Chondrocyte (in vitro differentiated cells): ENCODE results near the gene HDGFL2. TPM values are rescaled to one million over a fixed set of nuclear protein-coding genes. Genes with fewer than 3 reads are reported as not detected.

ENCODE experiments used
- DNase-seq: peaks from one replicate; pipeline ENCODE4 v3.0.0; 2021; ENCODE audit warnings: mixed read lengths, low spot score
- H3K27ac Mint-ChIP-seq: one replicate; pipeline ENCODE4 v1.8.0; 2021; ENCODE audit warnings: mild to moderate bottlenecking, moderate library complexity, mixed read lengths; ENCODE audit not compliant: unreplicated experiment
- H3K27me3 Mint-ChIP-seq: 2 replicates; pipeline ENCODE4 v1.8.0; 2021; ENCODE audit warnings: low read depth, mixed read lengths
- H3K36me3 Mint-ChIP-seq: 2 replicates; pipeline ENCODE4 v1.8.0; 2021; ENCODE audit warnings: low read depth, mixed read lengths
- H3K4me1 Mint-ChIP-seq: 2 replicates; pipeline ENCODE4 v1.8.0; 2021; ENCODE audit warnings: low read depth, mild to moderate bottlenecking, mixed read lengths
- H3K4me3 Mint-ChIP-seq: one replicate; pipeline ENCODE4 v1.8.0; 2021; ENCODE audit warnings: mild to moderate bottlenecking, moderate library complexity, mixed read lengths; ENCODE audit not compliant: unreplicated experiment
- H3K9me3 Mint-ChIP-seq: 2 replicates; pipeline ENCODE4 v1.8.0; 2021; ENCODE audit warnings: low read depth, mixed read lengths
- CTCF ChIP-seq: fragments of 200-600 bp; sonication (generic); IDR thresholded peaks from 2 replicates; pipeline ENCODE4 v1.5.0; 2021; ENCODE audit warnings: antibody characterized with exemption, mild to moderate bottlenecking, moderate library complexity
- total RNA-seq: library from RNA; stranded (reverse); gene quantifications from 3 replicates; pipeline ENCODE4 v1.2.1, GENCODE V29; 2021

HDGFL2 gene
- total RNA-seq, 1 donor from 2014 or later = 50.0 TPM

- H3K4me1 Mint-ChIP-seq = no peaks in the 10 kb centered on the region
- no peaks in the 10 kb centered on the region for H3K36me3 Mint-ChIP-seq
- no peak for DNase-seq
- H3K27me3 Mint-ChIP-seq = no peaks in the 10 kb centered on the region
- TF ChIP-seq CTCF = no peak
- no peak overlapping the region for H3K4me3 Mint-ChIP-seq
- H3K27ac Mint-ChIP-seq = no peak overlapping the region
- no peaks in the 10 kb centered on the region for H3K9me3 Mint-ChIP-seq
Measured at GRCh38 chr19:4512070-4512469, 40.0 kb downstream of the HDGFL2 start.

- no peak for TF ChIP-seq CTCF
- H3K4me3 Mint-ChIP-seq = no peak overlapping the region
- no peak for DNase-seq
- no peak overlapping the region for H3K27ac Mint-ChIP-seq
- no peaks in the 10 kb centered on the region for H3K36me3 Mint-ChIP-seq
- H3K27me3 Mint-ChIP-seq = no peaks in the 10 kb centered on the region
- H3K4me1 Mint-ChIP-seq = no peaks in the 10 kb centered on the region
- no peaks in the 10 kb centered on the region for H3K9me3 Mint-ChIP-seq
Measured at GRCh38 chr19:4513248-4513647, 41.2 kb downstream of the HDGFL2 start.

- peaks cover 6% of the 10 kb centered on the region for H3K4me1 Mint-ChIP-seq
- TF ChIP-seq CTCF = no peak
- H3K4me3 Mint-ChIP-seq = no peak overlapping the region
- no peaks in the 10 kb centered on the region for H3K9me3 Mint-ChIP-seq
- H3K27me3 Mint-ChIP-seq = no peaks in the 10 kb centered on the region
- H3K27ac Mint-ChIP-seq = no peak overlapping the region
- no peak for DNase-seq
- no peaks in the 10 kb centered on the region for H3K36me3 Mint-ChIP-seq
Measured at GRCh38 chr19:4515732-4516131, 43.6 kb downstream of the HDGFL2 start.

- no peak overlapping the region for H3K4me3 Mint-ChIP-seq
- no peak for TF ChIP-seq CTCF
- no peaks in the 10 kb centered on the region for H3K36me3 Mint-ChIP-seq
- no peaks in the 10 kb centered on the region for H3K9me3 Mint-ChIP-seq
- no peak overlapping the region for H3K27ac Mint-ChIP-seq
- no peaks in the 10 kb centered on the region for H3K27me3 Mint-ChIP-seq
- H3K4me1 Mint-ChIP-seq = peaks cover 8% of the 10 kb centered on the region
- DNase-seq = no peak
Measured at GRCh38 chr19:4516199-4516938, 44.3 kb downstream of the HDGFL2 start.

- H3K27me3 Mint-ChIP-seq = peaks cover 1% of the 10 kb centered on the region
- peaks cover 14% of the 10 kb centered on the region for H3K4me1 Mint-ChIP-seq
- no peak for TF ChIP-seq CTCF
- H3K27ac Mint-ChIP-seq = no peak overlapping the region
- H3K36me3 Mint-ChIP-seq = no peaks in the 10 kb centered on the region
- H3K9me3 Mint-ChIP-seq = no peaks in the 10 kb centered on the region
- H3K4me3 Mint-ChIP-seq = no peak overlapping the region
- DNase-seq = no peak
Measured at GRCh38 chr19:4516939-4517300, 44.8 kb downstream of the HDGFL2 start.
